ENCODE measurements around the gene SMAP2.
A peak's percentile ranks its signal among the peaks of the same experiment; 100 is the strongest.
"Not testable (repeated sequence)": the region's sequence is repeated elsewhere in the genome, so short reads cannot be mapped to it uniquely, and the experiment has no call there.

Gene SMAP2

DNA sequence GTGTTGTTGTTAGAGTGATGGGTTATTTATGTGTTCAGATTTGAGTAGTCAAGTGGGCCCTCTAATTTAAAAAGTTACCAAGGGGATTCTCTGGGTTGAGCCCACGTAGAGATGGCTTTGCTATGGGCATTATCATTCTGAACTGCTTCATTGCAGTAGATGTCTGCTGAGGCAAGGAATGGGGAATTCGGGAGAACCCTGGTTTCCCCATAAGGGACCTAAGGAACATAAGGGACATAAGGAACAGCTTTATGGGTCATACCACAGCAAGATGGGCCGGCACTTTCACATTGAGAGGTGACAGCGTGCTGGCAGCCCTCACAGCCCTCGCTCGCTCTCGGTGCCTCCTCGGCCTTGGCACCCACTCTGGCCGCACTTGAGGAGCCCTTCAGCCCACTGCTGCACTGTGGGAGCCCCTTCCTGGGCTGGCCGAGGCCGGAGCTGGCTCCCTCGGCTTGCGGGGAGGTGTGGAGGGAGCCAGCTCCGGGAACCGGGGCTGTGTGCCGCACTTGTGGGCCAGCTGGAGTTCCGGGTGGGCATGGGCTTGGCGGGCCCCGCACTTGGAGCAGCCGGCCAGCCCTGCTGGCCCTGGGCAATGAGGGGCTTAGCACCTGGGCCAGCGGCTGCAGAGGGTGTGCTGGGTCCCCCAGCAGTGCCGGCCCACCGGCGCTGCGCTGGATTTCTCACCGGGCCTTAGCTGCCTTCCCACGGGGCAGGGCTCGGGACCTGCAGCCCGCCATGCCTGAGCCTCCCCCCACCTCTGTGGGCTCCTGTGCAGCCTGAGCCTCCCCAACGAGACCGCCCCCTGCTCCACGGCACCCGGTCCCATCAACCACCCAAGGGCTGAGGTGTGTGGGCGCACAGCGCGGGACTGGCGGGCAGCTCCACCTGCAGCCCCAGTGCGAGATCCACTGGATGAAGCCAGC, 14.1 kb downstream of the SMAP2 start:
- not testable (repeated sequence) for H3K9me3 Mint-ChIP-seq; H3K27me3 Mint-ChIP-seq; ATAC-seq (replicated peaks; ENCODE audit: extremely low read depth, poor library complexity, severe bottlenecking); DNase-seq (ENCODE audit: low spot score in 2 of 2)
- Mint-ChIP-seq H3K4me1 (peaks cover 84% of the 10 kb centered on the region), H3K27ac (ENCODE audit: low read depth) (peak overlapping the region; percentile 98), H3K4me3 (peak overlapping the region; percentile 87), H3K36me3 (ENCODE audit: insufficient read depth) (peaks cover 42% of the 10 kb centered on the region)

DNA sequence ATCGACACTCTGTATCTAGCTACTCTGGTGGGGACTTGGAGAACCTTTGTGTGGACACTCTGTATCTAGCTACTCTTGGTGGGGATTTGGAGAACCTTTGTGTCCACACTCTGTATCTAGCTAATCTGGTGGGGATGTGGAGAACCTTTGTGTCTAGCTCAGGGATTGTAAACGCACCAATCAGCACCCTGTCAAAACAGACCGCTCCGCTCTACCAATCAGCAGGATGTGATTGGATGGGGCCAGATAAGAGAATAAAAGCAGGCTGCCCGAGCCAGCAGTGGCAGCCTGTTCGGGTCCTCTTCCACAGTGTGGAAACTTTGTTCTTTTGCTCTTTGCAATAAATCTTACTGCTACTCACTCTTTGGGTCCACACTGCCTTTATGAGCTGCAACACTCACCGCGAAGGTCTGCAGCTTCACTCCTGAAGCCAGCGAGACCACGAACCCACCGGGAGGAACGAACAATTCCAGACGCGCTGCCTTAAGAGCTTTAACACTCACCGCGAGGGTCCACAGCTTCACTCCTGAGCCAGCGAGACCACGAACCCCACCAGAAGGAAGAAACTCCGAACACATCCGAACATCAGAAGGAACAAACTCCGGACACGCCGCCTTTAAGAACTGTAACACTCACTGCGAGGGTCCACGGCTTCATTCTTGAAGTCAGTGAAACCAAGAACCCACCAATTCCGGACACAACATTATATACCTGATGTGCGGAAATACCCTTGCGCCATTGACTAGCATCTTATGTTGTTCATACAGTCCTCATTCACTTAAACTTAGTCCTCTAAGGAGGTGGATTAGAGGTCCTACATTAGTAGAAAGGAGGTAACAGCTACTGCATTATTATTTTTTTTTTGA, 15.2 kb downstream of the SMAP2 start:
- peaks cover 43% of the 10 kb centered on the region for H3K36me3 Mint-ChIP-seq (ENCODE audit: insufficient read depth)
- H3K9me3 Mint-ChIP-seq; ATAC-seq (replicated peaks; ENCODE audit: extremely low read depth, poor library complexity, severe bottlenecking); DNase-seq (ENCODE audit: low spot score in 2 of 2); H3K27me3 Mint-ChIP-seq: not testable (repeated sequence)
- H3K27ac Mint-ChIP-seq (ENCODE audit: low read depth), result peak overlapping the region; percentile 96
- peaks cover 79% of the 10 kb centered on the region for H3K4me1 Mint-ChIP-seq
- H3K4me3 Mint-ChIP-seq, result peak overlapping the region; percentile 87

DNA sequence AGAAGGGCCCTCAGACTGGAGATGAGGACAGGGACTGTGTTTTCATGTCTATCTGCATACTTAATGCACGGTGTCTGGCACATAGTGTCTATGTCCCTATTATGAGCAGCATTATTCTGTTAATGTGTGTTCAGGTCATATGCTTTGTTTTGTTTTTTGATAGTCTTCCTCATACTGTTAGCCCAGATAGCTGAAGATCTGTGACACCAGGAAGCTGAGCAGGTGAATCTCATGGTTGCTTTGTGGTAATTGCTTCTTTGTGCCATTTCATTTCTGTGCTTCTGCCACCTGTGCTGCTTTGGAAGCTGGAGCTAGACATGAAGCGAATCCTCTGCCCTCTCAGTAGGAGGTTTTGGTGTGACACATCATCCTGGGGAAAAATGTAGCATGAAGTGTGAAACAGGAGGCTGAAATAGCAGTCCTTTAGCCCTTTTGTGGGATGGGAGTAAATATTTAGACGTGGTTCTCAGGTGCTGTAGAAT, 15.8 kb downstream of the SMAP2 start:
- H3K4me3 Mint-ChIP-seq, result peak overlapping the region; percentile 87
- ATAC-seq (replicated peaks; ENCODE audit: extremely low read depth, poor library complexity, severe bottlenecking), result peak; percentile 6
- peaks cover 41% of the 10 kb centered on the region for H3K36me3 Mint-ChIP-seq (ENCODE audit: insufficient read depth)
- peak overlapping the region; percentile 96 for H3K27ac Mint-ChIP-seq (ENCODE audit: low read depth)
- no peaks in the 10 kb centered on the region for H3K27me3 Mint-ChIP-seq
- peaks cover 79% of the 10 kb centered on the region for H3K4me1 Mint-ChIP-seq
- no peaks in the 10 kb centered on the region for H3K9me3 Mint-ChIP-seq
- no peak for DNase-seq (ENCODE audit: low spot score in 2 of 2)

DNA sequence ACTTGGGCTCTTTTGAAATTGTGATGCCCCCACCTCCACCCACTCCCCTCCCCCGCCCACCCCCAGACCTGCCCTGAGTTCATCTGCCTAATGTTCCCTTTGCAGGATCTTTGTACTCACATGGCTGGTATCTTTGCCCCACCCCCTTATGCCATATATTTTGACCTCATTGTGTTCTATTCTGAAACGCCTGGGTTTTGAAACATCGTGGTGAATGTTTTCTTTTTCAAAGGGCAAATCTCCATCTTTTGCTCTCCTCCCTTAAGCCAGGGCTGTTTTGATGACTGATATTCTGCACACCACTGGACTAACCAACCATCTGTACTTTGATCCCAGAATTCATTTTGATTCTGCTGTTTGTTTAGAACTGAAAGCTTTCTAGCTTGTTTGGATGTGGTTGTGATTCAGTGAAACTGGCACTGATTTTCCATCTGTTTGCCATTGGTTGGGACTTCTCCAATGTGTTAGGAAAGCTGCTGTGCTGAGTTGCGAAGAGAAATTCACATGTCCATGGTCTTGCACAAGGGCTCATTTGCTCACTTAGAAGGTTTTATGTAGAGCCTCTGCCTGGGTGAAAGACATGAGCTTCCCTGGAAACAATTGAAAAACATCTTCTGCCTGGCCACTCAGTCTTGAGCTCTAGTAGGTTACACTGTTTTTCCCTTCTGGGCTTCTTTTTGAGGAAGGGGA, 16.5 kb downstream of the SMAP2 start:
- H3K27ac Mint-ChIP-seq (ENCODE audit: low read depth), result peak overlapping the region; percentile 96
- H3K9me3 Mint-ChIP-seq, result no peaks in the 10 kb centered on the region
- H3K36me3 Mint-ChIP-seq (ENCODE audit: insufficient read depth), result peaks cover 44% of the 10 kb centered on the region
- H3K4me1 Mint-ChIP-seq, result peaks cover 79% of the 10 kb centered on the region
- DNase-seq (ENCODE audit: low spot score in 2 of 2), result no peak
- H3K27me3 Mint-ChIP-seq, result no peaks in the 10 kb centered on the region
- H3K4me3 Mint-ChIP-seq, result peak overlapping the region; percentile 87
- no peak for ATAC-seq (replicated peaks; ENCODE audit: extremely low read depth, poor library complexity, severe bottlenecking)

DNA sequence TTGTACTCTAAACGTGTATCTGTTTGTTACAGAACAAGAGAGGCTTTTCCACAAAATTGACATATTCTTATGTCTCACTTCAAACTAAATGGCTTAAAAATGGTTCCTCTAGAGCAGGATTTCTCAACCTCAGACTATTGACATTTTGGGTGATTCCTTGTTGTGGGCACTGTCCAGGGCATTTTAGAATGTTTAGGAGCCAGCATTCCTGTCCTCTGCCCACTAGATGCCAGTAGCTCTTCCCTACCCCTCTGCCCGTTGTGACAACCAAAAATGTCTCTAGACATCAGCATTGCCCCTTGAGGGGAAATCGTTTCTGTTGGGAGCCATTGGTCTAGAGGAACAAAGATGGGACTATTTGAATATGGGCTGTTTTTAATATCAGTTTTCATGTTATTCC, 17.3 kb downstream of the SMAP2 start:
- peaks cover 39% of the 10 kb centered on the region for H3K36me3 Mint-ChIP-seq (ENCODE audit: insufficient read depth)
- H3K4me3 Mint-ChIP-seq, result peak overlapping the region; percentile 38

DNA sequence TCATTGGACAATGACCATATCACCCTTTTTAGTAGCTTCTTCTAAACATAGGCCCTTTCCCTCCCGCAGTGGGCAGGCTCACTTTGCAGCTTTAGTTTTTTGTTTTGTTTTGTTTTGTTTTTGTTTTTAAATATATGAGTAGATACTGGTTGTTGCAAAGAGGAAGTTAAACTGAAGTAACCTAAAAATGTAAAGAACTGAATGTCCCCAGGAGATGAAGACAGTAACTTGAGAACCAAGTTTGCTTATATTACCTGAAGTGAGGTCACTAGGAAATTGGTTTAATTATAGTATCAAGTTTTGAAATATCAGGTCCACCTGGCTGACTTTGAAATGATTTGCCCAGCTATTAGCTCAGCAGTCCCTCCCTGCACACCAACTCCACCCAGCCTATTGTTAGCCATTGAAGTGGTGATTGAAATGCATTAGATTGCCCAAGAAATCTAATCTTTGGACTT, 18.2 kb downstream of the SMAP2 start:
- ATAC-seq (replicated peaks; ENCODE audit: extremely low read depth, poor library complexity, severe bottlenecking) (no peak), DNase-seq (ENCODE audit: low spot score in 2 of 2) (no peak)
- Mint-ChIP-seq H3K4me3 (peak overlapping the region; percentile 13), H3K4me1 (peaks cover 77% of the 10 kb centered on the region), H3K9me3 (no peaks in the 10 kb centered on the region), H3K36me3 (ENCODE audit: insufficient read depth) (peaks cover 34% of the 10 kb centered on the region), H3K27me3 (no peaks in the 10 kb centered on the region), H3K27ac (ENCODE audit: low read depth) (peak overlapping the region; percentile 23)

More for the DNA sequence above, 17.3 kb downstream of the SMAP2 start:
- Mint-ChIP-seq H3K27me3 (no peaks in the 10 kb centered on the region), H3K27ac (ENCODE audit: low read depth) (peak overlapping the region; percentile 96), H3K4me1 (peaks cover 79% of the 10 kb centered on the region), H3K9me3 (no peaks in the 10 kb centered on the region)
- DNase-seq (ENCODE audit: low spot score in 2 of 2) (no peak), ATAC-seq (replicated peaks; ENCODE audit: extremely low read depth, poor library complexity, severe bottlenecking) (no peak)

DNA sequence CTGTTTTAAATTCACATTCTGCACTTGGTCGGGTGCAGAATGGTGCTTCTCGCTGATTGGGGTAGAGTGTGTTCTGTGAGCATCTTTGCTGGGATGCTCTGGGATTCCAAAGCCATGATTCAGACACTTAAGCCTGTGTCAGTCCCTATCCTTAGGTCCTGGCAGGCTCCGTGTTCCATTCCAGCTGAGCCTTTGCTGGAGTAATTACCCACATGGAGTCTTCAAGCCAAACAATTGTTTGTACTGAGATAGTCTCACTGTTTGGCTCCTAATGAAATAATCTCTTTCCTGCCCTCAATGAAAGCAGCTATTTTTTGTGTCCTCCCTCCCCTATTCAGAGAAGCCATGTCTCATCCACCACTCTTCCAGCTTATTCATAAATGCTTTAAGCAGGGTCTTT, 18.7 kb downstream of the SMAP2 start:
- Mint-ChIP-seq H3K9me3 (no peaks in the 10 kb centered on the region), H3K36me3 (ENCODE audit: insufficient read depth) (peaks cover 35% of the 10 kb centered on the region), H3K4me3 (no peak overlapping the region), H3K27me3 (no peaks in the 10 kb centered on the region), H3K4me1 (peaks cover 78% of the 10 kb centered on the region), H3K27ac (ENCODE audit: low read depth) (peak overlapping the region; percentile 23)
- DNase-seq (ENCODE audit: low spot score in 2 of 2) (no peak), ATAC-seq (replicated peaks; ENCODE audit: extremely low read depth, poor library complexity, severe bottlenecking) (no peak)

DNA sequence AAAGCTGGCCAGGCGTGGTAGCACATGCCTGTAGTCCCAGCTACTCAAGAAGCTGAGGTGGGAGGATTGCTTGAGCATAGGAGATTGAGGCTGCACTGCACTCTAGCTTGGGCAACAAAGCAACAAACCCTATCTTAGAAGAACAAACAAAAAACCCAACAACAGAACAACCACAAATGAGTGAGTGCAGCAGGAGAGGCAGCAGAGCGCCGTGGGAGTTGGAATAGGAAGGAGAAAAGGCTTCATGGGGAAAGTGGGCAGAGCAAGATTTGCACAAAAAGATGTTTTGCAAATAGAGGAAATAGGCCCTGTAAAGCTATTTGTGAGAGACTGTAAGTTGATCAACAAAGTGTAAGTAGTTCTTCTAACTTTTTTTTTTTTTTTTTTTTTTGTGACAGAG, 19.6 kb downstream of the SMAP2 start:
- Mint-ChIP-seq H3K4me1 (peaks cover 83% of the 10 kb centered on the region), H3K9me3 (no peaks in the 10 kb centered on the region), H3K36me3 (ENCODE audit: insufficient read depth) (peaks cover 33% of the 10 kb centered on the region), H3K4me3 (peak overlapping the region; percentile 8), H3K27ac (ENCODE audit: low read depth) (peak overlapping the region; percentile 52), H3K27me3 (no peaks in the 10 kb centered on the region)
- ATAC-seq (replicated peaks; ENCODE audit: extremely low read depth, poor library complexity, severe bottlenecking) (no peak), DNase-seq (ENCODE audit: low spot score in 2 of 2) (no peak)

DNA sequence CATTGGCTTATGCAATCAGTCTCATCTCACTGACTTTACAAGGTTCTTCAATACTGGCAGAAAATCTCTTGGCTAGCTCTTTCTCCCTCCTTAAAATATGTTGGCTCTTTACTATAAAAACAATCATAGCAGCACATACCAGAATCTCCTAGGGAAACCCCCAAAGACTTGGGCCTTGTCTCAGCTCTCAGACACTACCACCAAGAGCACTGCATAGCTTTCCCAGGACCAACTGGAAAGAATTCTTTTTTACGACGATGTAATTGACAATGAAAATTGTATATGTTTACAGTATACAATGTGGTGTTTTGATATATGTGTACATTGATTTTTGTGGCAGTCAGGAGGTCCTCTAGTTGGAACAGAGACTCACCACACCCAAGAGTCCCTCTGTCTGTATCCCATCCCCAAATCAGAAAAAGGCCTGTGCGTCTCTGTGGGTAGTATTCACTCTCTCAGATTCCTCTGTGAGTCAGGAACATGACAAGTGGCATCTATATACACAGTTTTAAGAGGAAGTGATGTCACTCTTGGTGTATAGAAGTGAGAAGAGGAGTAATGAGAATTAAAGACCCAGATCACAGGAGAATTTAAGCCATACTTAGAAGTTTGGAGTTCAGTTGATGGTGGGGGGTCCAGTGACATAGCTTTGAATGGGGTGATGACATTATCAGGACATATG, 21.1 kb downstream of the SMAP2 start:
- Mint-ChIP-seq H3K4me3 (peak overlapping the region; percentile 65), H3K4me1 (peaks cover 77% of the 10 kb centered on the region), H3K36me3 (ENCODE audit: insufficient read depth) (peaks cover 27% of the 10 kb centered on the region), H3K27me3 (no peaks in the 10 kb centered on the region), H3K27ac (ENCODE audit: low read depth) (peak overlapping the region; percentile 91), H3K9me3 (no peaks in the 10 kb centered on the region)
- DNase-seq (ENCODE audit: low spot score in 2 of 2) (no peak), ATAC-seq (replicated peaks; ENCODE audit: extremely low read depth, poor library complexity, severe bottlenecking) (peak; percentile 89)

DNA sequence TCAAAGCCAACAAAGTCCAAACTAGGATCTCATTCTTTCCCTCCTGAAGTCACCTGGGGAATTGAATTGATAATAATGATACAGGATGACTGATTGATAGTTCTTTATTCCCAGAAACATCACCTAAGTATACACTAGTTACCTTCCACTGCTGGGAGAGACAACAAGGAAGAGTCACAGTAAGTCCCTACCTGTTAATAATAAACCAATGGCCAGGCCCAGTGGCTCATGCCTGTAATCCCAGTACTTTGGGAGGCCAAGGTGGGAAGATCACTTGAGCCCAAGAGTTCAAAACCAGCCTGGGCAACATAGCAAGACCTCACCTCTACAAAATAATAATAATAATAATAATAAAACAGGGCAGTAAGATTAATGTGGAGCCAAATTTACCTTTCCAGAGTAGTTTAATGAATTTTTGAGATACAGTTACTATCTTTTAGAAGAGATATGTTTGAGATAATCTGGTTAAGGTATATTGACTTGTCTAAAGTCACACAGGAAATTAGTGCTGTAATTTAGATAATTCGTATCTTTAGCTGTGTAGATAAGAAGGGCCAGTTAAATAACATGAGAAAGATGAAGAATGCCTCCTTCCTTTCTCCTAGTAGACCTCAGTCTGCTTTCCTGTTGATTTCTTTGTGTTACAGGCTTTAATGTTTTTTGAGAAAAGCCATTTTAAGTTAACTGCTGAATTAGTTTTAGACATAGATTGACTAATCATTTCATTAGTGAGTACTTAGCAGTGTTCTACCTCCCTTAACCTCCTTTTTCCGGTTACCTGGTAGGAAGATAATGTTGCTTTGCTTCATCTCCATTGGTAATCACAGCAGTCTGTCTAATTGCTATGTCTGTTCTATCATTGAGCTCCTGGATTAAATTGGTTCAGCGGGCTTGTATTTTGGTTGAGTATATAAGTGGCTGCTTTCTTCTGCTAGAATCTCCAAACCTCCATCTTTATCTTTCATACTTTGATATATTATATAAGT, 22.0 kb downstream of the SMAP2 start:
- peaks cover 77% of the 10 kb centered on the region for H3K4me1 Mint-ChIP-seq
- no peaks in the 10 kb centered on the region for H3K9me3 Mint-ChIP-seq
- ATAC-seq (replicated peaks; ENCODE audit: extremely low read depth, poor library complexity, severe bottlenecking) (no peak), DNase-seq (ENCODE audit: low spot score in 2 of 2) (no peak)
- H3K27me3 Mint-ChIP-seq, result no peaks in the 10 kb centered on the region
- H3K27ac Mint-ChIP-seq (ENCODE audit: low read depth), result peak overlapping the region; percentile 91
- H3K4me3 Mint-ChIP-seq, result peak overlapping the region; percentile 65
- peaks cover 27% of the 10 kb centered on the region for H3K36me3 Mint-ChIP-seq (ENCODE audit: insufficient read depth)

DNA sequence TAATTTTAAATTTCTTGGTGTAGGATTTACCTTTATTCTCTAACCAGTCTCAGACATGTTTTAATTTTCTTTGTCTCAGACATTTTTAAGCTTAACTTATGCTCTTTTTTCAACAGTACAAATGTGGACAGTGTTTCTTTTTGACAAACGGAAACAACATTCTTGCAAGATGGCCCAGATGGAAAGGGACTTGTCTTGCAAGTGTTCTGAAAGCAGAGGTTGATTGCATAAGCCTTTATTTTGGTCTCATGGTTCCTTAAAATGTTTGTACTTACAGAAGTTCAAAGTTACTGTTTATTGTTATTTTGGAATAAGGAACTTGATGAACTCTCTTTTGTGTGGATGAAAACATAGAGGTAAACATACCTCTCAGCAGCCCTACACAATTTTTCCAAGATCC, 22.9 kb downstream of the SMAP2 start:
- DNase-seq (ENCODE audit: low spot score in 2 of 2) (no peak), ATAC-seq (replicated peaks; ENCODE audit: extremely low read depth, poor library complexity, severe bottlenecking) (no peak)
- H3K27me3 Mint-ChIP-seq, result no peaks in the 10 kb centered on the region
- peaks cover 25% of the 10 kb centered on the region for H3K36me3 Mint-ChIP-seq (ENCODE audit: insufficient read depth)
- H3K27ac Mint-ChIP-seq (ENCODE audit: low read depth), result no peak overlapping the region
- no peaks in the 10 kb centered on the region for H3K9me3 Mint-ChIP-seq
- peaks cover 70% of the 10 kb centered on the region for H3K4me1 Mint-ChIP-seq
- H3K4me3 Mint-ChIP-seq, result no peak overlapping the region

All from central memory CD8-positive, alpha-beta T cell (primary cell).